GM21825 (cell line): ENCODE measurements around the gene ZNF407.
A peak's percentile ranks its signal among the peaks of the same experiment; 100 is the strongest.

Experiments used
- ATAC-seq: cut with Tn5 transposase; IDR thresholded peaks from one replicate; pipeline ENCODE4 v1.9.1; 2021; ENCODE audit warnings: mild to moderate bottlenecking, moderate library complexity; ENCODE audit not compliant: unreplicated experiment

ZNF407 gene

DNA sequence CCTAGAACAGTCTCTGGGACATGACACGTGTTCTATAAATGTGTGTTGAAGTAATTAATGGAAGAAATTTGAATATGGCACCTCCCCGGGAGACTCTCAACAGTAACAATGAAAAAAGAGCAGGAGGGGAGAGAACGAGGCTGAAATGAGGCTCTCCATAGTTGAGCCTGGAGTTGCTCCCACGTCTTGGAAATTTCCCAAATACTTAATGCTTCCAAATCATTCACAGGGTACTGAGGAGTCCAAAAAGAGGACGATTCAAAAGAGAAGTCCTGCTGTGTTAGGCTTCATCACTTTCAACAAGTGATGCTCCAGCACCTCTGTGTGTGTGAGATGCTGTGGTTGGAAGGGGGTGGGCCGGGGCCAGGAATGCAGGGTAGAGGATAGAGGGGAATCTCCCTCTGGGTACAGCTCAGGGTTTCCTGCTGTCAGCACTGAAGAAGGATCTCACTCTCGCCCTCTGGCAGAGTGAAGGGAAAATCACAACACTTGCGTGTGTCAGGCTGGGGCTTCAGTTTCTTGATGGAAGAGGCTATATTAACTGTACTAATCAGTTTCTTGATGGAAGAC is 18.1 kb upstream of the ZNF407 start:
- ATAC-seq, result no peak

GRCh38 chr18:74582642-74583041 is 15.0 kb upstream of the ZNF407 start:
- ATAC-seq, result no peak

DNA sequence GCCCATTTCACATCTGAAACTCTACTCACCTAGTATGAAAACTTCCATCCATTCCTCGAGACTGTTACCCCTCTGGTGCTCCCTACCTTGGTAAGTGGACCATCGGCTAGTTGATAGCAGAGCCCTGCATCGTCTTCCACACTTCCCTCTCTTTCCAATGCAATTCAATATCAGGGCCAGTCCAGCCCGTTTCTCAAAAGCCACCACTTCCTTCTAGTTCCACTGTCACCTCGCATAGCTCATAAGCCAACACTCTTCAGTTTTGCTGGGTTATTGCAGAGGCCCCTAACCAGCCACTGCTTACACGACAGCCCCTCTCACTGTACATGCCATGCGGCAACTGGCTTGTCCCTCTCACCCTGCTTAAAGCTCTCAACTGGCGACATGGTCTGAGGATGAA is 10.2 kb upstream of the ZNF407 start:
- no peak for ATAC-seq

DNA sequence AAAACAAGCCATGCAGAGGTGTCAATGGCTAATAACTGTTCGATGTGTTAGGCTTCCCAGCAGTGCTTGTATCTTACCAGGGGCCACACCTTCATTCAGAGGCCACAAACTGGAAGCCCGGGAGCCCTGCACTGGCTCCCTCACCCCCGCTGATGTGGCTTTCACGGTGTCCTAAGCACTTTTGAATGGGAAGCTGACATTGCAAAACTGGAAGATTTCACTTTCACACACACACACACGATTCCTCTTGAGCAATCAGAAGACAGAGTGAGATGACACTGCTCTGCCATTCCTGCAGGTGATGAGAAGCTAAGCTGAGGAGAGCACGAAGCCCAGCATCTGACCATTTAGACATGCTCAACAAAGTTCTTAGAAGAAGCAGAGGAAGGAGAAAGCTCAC is 8.6 kb upstream of the ZNF407 start:
- ATAC-seq, result no peak

- no peak for ATAC-seq
Observed at GRCh38 chr18:74589811-74590210, 7.9 kb upstream of the ZNF407 start.

GRCh38 chr18:74590671-74591070 is 7.0 kb upstream of the ZNF407 start:
- ATAC-seq, result no peak

DNA sequence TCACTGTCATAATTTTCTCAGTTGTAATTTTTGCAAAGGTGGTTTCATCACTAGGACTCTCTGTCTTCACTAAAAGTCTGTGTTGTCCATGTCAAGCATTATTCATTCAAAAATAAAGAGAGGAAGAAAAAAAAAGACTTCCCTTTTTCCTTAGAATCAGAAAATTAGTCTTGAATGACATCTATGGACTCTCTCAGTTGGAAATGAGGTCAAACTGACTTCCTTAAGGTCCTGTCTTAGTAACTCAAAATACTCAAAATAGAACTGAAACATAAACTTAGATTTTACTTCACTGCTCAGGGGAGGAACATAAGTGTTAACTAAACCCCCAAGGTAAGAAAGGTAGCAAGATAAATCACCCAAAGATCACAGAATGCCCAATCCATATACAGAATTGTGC is 2.2 kb upstream of the ZNF407 start:
- ATAC-seq, result no peak

DNA sequence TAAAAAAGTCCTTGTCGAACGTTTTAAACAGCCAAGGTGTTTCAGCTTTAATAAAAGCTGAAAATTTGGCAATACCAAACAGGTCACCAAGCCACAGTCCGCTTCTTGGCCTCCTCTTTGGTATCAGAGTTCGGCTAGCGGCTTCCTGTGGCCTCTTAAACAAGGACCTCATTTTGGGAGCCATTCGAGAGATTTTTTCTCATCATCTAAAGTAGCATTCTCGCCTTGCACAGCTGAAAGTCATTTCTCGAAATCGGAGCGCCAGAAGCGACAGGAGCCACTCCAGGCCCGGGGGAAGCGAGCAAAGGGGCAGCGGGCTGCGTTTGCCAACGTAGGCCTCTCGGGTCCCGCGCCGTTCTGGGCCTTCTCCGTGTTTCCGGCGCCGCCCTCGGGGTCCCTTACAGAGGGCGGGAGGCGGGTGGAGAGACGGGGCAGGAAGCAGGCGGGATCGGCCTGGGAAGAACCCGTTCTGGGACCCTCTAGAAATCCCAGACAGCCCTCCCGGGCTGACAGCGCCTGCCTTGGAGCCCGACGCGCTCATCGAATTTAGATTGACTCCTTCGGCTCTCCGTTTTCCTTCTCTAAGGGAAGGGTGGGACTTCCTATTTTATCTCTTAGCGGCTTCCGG is 522 bp upstream of the ZNF407 start:
- peak; percentile 37 for ATAC-seq

DNA sequence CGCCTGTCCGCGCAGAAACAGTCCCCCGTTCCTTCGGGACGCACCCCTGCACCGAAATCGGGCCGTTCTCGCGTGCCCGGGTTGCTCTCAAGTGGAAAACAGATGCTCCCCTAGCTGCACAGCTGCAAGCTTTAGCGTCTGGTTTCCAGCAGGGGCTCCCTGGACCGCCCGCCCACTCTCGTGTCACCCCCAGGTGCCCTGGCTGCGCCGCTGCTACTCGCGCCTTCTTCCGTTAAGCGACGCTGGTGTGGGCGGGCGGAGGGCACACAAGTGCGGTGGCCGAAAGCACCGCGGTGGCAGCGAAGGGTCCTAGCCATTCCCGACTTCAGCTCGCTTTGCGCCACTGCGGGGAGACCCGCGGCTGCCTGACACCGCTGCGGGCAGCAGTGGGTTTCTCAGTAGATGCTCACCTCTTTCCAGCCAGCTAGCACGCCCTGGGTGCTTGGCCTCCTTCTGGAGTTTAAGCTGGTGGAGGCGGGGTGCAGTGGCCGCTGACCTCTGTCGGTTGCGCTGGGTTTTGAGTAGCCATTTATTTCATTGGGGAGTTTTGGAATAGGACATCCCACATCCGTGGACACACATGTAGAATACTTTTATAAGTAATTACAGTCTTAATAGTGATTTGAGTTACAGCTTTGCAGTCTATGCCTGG is 806 bp downstream of the ZNF407 start:
- peak; percentile 58 for ATAC-seq

- ATAC-seq, result no peak
Observed at GRCh38 chr18:74604361-74604760, 6.7 kb downstream of the ZNF407 start.

GRCh38 chr18:74604774-74605173 is 7.1 kb downstream of the ZNF407 start:
- no peak for ATAC-seq

DNA sequence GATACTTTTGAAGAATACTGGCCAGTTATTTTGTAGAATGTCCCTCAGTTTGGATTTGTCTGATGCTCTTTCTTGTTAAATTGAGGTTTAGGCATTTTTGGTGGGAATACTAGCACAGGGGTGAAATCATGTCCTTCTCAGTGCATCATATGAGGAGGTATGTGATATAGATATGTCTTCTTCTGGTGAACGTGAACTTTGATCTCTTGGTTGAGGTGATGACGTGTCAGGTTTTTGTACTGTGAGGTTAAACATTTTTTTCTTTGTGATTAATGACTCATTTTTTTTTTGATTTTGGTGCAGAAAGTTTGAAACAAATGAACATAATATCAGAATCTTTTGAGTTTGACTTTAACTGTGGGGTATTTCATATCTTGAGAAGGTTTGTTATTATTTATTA is 11.0 kb downstream of the ZNF407 start:
- no peak for ATAC-seq

DNA sequence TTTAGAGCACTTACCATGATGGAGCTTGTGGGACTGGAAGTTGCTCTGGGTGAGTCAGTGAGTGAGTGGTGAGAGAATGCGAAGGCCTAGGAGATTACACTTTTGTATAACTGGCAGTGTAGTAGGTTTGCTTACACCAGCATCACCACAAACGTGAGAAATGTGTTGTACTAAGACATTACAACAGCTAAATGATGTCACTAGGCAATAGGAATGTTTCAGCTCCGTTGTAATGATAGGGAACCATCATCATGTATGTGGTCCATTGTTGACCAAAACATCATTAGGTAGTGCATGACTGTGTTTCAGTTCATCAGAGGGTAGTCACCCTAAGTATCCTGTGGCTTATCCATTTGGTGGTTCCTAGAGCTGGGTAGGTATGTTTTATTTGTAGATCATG is 11.9 kb downstream of the ZNF407 start:
- no peak for ATAC-seq

DNA sequence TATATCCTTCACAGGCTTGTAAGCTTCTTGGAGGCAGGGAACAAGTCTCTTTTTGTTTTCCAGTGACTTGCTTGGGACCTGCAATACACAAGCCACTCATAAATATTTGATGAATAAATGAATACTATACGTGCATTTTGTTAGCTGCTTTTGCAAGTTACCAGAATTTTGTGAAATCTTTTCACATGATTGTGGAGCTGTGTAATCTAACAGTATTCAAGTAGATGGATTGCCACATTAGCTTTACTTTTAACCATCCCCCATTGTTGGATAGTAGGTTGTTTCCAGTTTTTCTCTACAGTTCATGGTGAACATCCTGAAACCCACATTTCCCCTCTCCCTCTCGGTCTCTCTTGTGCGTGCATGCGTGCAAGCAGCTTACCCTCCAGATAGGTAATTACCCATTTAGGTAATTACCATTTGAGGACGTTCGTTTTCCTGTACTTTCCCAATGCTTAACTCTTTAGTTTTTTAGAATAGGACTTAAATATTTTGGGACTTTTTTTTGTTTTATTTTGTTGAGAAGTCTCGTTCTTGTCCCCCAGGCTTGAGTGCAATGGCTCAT is 12.5 kb downstream of the ZNF407 start:
- ATAC-seq, result no peak

GRCh38 chr18:74610860-74611259 is 13.2 kb downstream of the ZNF407 start:
- no peak for ATAC-seq

- ATAC-seq, result no peak
Observed at GRCh38 chr18:74611765-74612164, 14.1 kb downstream of the ZNF407 start.

- ATAC-seq, result no peak
Observed at GRCh38 chr18:74613381-74613780, 15.7 kb downstream of the ZNF407 start.

GRCh38 chr18:74616494-74616893 is 18.8 kb downstream of the ZNF407 start:
- ATAC-seq, result no peak

GRCh38 chr18:74617486-74617885 is 19.8 kb downstream of the ZNF407 start:
- ATAC-seq, result no peak

DNA sequence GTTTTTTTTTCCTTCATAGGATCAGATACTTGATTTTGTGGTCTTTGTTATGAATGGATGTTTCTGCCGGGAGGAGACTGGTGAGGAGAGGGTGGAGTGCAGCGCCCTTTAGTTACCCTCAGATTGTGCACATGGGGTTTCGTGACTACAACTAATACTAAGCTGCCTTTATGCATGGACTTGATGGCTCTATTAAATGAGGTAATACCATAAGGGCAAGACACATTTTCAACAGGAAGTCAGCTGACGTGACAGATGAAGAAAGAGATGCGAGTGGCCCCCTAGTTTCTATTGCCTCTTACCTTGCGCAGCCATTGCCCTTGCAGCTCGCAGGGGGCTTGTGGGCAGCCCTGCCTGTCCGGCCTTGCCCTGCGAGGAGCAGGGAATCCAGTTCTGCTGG is 24.4 kb downstream of the ZNF407 start:
- ATAC-seq, result no peak

DNA sequence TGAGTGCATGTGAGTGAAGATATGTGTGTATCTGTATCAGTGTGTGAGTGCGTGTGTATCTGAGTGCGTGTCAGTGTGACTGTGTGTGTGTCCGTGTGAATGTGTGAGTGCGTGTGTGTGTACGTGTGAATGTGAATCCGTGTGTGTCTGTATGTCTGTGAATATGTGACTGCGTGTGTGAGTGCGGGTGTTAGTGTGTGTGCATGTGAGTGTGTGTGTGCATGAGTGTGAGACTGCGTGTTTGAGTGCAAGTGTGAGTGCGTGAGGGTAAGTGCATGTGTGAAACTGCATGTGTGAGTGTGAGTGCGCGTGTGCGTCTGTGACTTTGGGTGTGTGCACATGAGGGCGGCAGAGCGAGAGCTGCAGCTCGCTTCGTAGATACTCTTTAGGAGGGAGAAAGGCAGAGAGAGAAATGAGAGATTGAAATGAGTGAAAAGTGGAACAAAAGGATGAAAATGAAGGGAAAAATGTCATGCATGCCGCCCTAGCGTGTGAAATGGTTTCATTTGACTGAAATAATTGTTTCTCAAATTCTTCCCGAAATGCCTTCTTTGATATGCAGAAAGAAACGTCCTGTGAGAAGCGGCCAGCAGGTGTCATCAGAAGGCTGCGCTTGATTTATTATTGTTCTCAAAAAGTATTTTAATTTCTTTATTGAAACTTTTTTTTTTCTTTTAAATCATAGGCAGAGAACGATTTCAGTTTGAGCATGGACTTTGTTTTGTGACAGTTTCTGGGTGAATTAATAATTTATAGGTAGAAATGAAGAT is 25.6 kb downstream of the ZNF407 start:
- no peak for ATAC-seq

DNA sequence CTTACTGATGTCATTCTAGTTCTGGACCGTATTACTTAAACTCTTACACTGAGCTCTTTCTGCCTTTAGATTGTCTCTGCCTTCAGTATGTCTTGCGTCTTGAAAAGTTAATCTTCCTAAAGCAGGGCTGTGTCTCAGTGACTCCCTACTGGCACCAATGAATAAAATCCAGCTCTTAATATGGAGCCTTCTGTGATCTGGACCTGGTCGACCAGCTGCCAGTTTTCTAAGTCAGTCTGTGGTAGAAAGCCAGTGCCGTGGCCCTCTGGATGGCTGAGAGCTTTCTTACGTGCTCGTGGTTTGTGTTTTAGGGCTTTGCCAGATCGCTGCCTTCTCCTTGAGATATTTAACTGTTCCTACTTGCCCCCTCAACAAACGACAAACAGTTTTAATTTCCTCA is 26.8 kb downstream of the ZNF407 start:
- no peak for ATAC-seq
